OCI-LY3 (cell line): Measurements from ENCODE around the gene DNAH17.

ENCODE experiments used
- CTCF ChIP-seq: fragments of 200-600, 300-600 bp; sonication (generic); IDR thresholded peaks from 2 replicates; pipeline ENCODE4 v1.5.1; 2014; ENCODE audit warnings: antibody characterized with exemption, low read length, low read depth
- EZH2phosphoT487 ChIP-seq: fragments of 200-600 bp; shearing (Covaris generic); IDR thresholded peaks from 2 replicates; pipeline ENCODE4 v1.6.1; 2018; ENCODE audit warnings: antibody characterized with exemption, mixed run types, low read depth

- TF ChIP-seq CTCF (no peak), EZH2phosphoT487 (no peak)
Measured at GRCh38 chr17:78444392-78444791, 132.8 kb downstream of the DNAH17 start.
